ENCODE results near the gene MYO9B.
A peak's percentile ranks its signal among the peaks of the same experiment; 100 is the strongest.

MYO9B gene

DNA sequence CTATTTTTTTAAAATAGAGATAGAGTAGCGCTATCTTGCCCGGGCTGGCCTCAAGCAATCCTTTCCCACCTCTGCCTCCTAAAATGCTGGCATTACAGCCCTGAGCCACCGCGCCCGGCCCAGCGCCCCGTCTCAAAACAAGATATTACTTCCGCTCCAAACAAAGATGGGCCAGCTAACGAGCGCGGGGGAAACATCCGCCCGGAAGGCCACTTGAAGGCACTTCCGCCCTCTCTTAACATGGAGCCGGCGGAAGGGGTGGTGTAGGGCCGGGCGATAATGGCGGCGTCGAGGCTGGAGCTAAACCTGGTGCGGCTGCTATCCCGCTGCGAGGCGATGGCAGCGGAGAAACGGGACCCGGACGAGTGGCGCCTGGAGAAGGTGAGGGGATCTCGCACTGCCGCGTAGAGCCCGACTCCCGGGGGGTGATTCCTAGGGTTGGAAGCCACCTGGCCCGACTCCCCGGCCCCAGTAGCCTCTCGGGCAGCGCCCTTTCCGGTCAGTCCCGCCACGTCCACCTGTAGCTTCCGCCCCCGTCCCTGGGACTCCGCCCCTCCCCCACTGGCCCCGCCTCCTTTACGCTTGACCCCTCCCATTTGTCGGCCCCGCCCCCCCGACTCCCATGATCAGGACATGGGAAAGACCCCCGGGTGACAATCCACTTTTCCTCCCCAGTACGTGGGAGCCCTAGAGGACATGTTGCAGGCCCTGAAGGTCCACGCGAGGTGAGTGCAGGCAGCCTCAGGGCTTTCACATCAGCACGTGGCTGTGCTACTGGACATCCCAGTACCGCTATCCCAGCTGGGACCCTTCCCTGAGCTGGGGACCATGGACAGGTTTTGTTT is 139.8 kb downstream of the MYO9B start, which contains the start of gene USE1:
USE1 (plus strand) TSS at position 231 of the 845 bp plus-strand sequence; CDS start at position 280, 49 bp downstream.
- TF ChIP-seq, protein P1, sequence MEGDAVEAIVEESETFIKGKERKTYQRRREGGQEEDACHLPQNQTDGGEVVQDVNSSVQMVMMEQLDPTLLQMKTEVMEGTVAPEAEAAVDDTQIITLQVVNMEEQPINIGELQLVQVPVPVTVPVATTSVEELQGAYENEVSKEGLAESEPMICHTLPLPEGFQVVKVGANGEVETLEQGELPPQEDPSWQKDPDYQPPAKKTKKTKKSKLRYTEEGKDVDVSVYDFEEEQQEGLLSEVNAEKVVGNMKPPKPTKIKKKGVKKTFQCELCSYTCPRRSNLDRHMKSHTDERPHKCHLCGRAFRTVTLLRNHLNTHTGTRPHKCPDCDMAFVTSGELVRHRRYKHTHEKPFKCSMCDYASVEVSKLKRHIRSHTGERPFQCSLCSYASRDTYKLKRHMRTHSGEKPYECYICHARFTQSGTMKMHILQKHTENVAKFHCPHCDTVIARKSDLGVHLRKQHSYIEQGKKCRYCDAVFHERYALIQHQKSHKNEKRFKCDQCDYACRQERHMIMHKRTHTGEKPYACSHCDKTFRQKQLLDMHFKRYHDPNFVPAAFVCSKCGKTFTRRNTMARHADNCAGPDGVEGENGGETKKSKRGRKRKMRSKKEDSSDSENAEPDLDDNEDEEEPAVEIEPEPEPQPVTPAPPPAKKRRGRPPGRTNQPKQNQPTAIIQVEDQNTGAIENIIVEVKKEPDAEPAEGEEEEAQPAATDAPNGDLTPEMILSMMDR (IDR thresholded peaks at IDR 0.05; ENCODE audit: extremely low read depth, insufficient read depth, missing control alignments), result no peak
- in situ Hi-C loops (cut with MboI; ENCODE audit: low pct_unique_long_range_greater_than_20kb, low sequenced_read_pairs, unreplicated experiment), result no loop called here
- peak; percentile 91 for DNase-seq (ENCODE audit: low spot score)

DNA sequence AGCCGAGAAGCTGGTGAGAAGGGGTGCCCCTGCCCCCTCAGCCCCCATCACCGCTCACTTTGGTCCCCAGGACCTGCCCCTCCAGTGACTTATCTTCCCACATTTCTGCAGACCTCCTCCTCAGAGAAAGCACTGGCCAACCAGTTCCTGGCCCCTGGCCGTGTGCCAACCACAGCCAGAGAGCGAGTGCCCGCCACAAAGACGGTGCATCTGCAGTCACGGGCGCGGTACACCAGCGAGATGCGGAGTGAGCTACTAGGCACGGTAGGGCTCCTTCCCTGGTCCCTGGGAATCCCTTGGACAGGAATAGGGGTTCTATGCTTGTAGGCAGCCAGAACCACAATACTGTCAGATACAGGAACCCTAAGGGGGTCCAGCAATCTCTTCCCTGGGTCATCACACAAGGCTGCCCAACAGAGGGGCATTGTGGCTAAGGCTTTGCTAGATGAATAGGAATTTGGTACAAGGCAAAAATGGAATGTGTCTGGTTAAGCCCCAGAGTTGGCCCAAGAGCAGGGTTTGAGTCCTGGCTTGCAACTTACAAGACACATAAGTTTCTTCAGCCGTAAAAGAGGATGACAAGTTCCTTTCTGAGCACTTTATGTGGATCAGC is 140.6 kb downstream of the MYO9B start:
- DNase-seq (ENCODE audit: low spot score), result no peak
- in situ Hi-C loops (cut with MboI; ENCODE audit: low pct_unique_long_range_greater_than_20kb, low sequenced_read_pairs, unreplicated experiment), result no loop called here
- TF ChIP-seq, protein P1 (IDR thresholded peaks at IDR 0.05; ENCODE audit: extremely low read depth, insufficient read depth, missing control alignments), result no peak

DNA sequence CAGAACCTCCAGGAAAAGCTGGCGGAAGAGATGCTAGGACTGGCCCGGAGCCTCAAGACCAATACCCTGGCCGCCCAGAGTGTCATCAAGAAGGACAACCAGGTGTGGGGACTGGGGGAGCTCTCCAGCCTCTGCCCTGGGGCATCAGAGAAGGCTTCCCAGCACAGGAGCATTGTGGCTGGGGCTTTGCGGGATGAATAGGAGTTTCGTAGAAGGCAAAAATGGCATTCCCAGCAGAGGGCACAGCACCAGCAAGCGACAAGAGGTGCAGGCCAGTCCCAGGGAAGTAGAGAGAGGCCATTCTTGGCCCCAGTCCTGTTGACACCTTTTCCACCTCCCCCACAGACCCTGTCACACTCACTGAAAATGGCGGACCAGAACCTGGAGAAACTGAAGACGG is 143.7 kb downstream of the MYO9B start:
- no peak for DNase-seq (ENCODE audit: low spot score)
- in situ Hi-C loops (cut with MboI; ENCODE audit: low pct_unique_long_range_greater_than_20kb, low sequenced_read_pairs, unreplicated experiment), result no loop called here
- TF ChIP-seq, protein P1 (IDR thresholded peaks at IDR 0.05; ENCODE audit: extremely low read depth, insufficient read depth, missing control alignments), result no peak

DNA sequence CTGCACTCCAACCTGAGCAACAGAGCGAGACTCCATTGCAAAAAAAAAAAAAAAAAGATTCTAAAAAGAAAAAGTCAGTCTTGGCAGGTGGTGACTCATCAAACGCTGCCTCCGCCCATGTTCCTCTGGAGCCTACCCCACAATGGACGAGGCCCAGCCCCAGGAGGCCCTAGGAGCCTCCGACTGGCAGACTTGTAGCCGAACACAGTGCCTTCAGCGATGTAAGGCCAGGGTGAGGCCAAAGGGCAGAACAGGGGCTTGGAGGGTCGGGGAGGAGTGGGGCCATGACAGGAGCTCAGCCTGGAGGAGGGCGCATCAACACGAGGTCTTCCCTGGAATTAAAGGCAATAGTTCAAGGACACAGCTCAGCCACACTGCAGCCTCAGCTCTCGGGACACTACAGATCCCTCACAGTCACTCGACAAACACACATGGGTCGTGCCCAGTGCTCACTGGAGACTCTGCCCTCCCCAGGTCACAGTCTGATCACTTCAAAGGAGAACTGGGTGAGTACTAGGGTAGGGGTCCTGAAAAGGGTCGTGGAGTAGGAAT is 144.7 kb downstream of the MYO9B start:
- in situ Hi-C loops (cut with MboI; ENCODE audit: low pct_unique_long_range_greater_than_20kb, low sequenced_read_pairs, unreplicated experiment), result no loop called here
- no peak for DNase-seq (ENCODE audit: low spot score)
- TF ChIP-seq, protein P1 (IDR thresholded peaks at IDR 0.05; ENCODE audit: extremely low read depth, insufficient read depth, missing control alignments), result no peak

DNA sequence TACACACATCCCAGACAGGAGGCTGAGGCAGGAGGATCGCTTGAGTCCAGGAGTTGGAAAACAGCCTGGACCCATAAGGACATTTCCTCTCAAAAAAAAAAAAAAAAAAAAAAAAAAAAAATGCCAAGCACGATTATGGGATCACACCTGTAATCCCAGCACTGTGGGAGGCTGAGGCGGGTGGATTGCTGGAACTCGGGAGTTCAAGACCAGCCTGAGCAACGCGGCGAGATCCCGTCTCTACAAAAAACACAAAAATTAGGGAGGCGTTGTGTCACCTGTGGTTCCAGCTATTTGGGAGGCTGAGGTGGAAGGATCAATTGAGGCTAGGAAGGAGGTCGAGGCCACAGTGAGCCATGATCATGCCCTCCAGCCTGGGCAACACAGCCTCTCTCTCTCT is 149.5 kb downstream of the MYO9B start:
- in situ Hi-C loops (cut with MboI; ENCODE audit: low pct_unique_long_range_greater_than_20kb, low sequenced_read_pairs, unreplicated experiment), result no loop called here
- TF ChIP-seq, protein P1 (IDR thresholded peaks at IDR 0.05; ENCODE audit: extremely low read depth, insufficient read depth, missing control alignments), result no peak
- no peak for DNase-seq (ENCODE audit: low spot score)

DNA sequence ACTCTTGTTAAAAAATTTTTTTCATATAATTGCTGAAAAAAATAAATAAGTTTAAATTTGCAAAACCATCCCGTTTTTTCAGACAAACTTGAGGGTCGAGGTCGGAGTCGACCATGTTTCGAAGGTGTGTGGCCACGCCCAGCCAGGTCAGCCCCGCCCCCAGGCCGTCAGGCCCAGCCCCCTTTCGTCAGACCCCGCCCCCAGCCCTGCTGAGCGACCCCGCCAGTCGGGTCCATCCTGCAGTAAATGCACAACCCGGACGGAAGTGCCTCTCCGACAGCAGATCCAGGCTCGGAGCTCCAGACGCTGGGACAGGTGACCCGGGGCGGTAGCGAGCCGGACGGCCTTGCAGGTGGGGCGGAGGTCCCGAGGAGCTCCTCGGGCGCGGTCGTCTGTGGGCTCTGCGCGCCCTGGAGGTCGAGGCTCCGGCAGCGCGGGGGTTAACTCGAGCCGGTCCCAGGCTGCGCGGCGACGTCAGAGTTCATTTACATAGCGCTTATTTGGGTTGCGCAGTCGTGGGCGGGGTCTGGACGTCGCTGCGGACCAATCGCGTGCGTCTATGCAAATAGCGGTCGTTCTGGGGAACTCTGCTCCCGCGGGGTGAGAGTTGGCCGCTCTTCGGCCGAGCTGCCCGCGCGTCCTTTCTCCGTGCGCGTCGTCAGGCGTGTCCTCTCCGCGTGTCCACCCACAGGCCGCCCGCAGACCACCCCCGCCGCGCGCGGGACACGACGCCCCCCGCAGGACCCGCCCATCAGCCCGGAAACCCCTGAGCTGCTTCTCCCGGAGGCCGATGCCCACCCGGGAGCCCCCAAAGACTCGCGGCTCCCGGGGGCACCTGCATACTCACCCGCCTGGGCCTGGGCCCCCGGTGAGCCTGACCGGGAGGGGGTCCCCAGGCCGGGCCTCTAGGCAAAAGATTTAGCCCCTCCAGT is 150.7 kb downstream of the MYO9B start, which contains the start of gene OCEL1:
OCEL1 (plus strand) TSS at position 225 of the 932 bp plus-strand sequence; CDS start at position 247, 22 bp downstream.
- TF ChIP-seq, protein P1 (IDR thresholded peaks at IDR 0.05; ENCODE audit: extremely low read depth, insufficient read depth, missing control alignments), result no peak
- in situ Hi-C loops (cut with MboI; ENCODE audit: low pct_unique_long_range_greater_than_20kb, low sequenced_read_pairs, unreplicated experiment), result no loop called here
- DNase-seq (ENCODE audit: low spot score), result peak; percentile 96
